ENCODE results near the gene DPF3. TPM values are rescaled to one million over a fixed set of nuclear protein-coding genes. Genes with fewer than 3 reads are reported as not detected.

Gene DPF3
- total and polyA plus RNA-seq, 12 donors = 0.91 to 6.0 (median 2.9) TPM

GRCh38 chr14:72812292-72812851, 81.5 kb downstream of the DPF3 start:
- Histone ChIP-seq H3K4me3 (no peak overlapping the region), H3K4me1 (replicated peaks in 1 of 2) (no peaks in the 10 kb centered on the region), H3K27ac (no peak overlapping the region), H3K27me3 (no peaks in the 10 kb centered on the region), H3K36me3 (replicated peaks in 1 of 2) (no peaks in the 10 kb centered on the region), H3K9me3 (replicated peaks in 1 of 3) (no peaks in the 10 kb centered on the region)
- intact Hi-C loops (cut with DNase I) = no loop called here
- TF ChIP-seq CTCF (IDR thresholded peaks at IDR 0.05) (no peak), POLR2A (IDR thresholded peaks at IDR 0.05) (no peak)
- DNase-seq = no peak
- 81 to 89% (median 87%) methylated on average over 15 to 17 of the region's 17 CpGs for WGBS, 4 donors

- Histone ChIP-seq H3K9me3 (replicated peaks in 1 of 3) (no peaks in the 10 kb centered on the region), H3K27ac (no peak overlapping the region), H3K4me3 (no peak overlapping the region), H3K36me3 (replicated peaks in 1 of 2) (no peaks in the 10 kb centered on the region), H3K4me1 (replicated peaks in 1 of 2) (no peaks in the 10 kb centered on the region), H3K27me3 (no peaks in the 10 kb centered on the region)
- 86 to 93% (median 90%) methylated on average over 6 to 8 of the region's 8 CpGs for WGBS, 4 donors
- no peak for DNase-seq
- intact Hi-C loops (cut with DNase I) = no loop called here
- TF ChIP-seq CTCF (IDR thresholded peaks at IDR 0.05) (no peak), POLR2A (IDR thresholded peaks at IDR 0.05) (no peak)
These were observed 83.7 kb downstream of the DPF3 start for GRCh38 chr14:72810201-72810600.

- Histone ChIP-seq H3K4me1 (replicated peaks in 1 of 2) (no peaks in the 10 kb centered on the region), H3K4me3 (no peak overlapping the region), H3K9me3 (replicated peaks in 1 of 3) (no peaks in the 10 kb centered on the region), H3K27me3 (no peaks in the 10 kb centered on the region), H3K27ac (no peak overlapping the region), H3K36me3 (replicated peaks in 1 of 2) (no peaks in the 10 kb centered on the region)
- intact Hi-C loops (cut with DNase I) = no loop called here
- TF ChIP-seq CTCF (IDR thresholded peaks at IDR 0.05) = no peak
- TF ChIP-seq POLR2A (IDR thresholded peaks at IDR 0.05) = no peak
- peak in 2 of 7 donors; percentile 19 to 20 for DNase-seq
- WGBS, 4 donors = 29 to 56% (median 51%) methylated on average over 3 to 6 of the region's 6 CpGs
These were observed 84.8 kb downstream of the DPF3 start for GRCh38 chr14:72809063-72809462.

- Histone ChIP-seq H3K36me3 (replicated peaks in 1 of 2) (no peaks in the 10 kb centered on the region), H3K9me3 (replicated peaks in 1 of 3) (no peaks in the 10 kb centered on the region), H3K4me1 (replicated peaks in 1 of 2) (no peaks in the 10 kb centered on the region), H3K27me3 (no peaks in the 10 kb centered on the region), H3K27ac (no peak overlapping the region), H3K4me3 (no peak overlapping the region)
- 72 to 90% (median 87%) methylated on average over 4 of the region's 4 CpGs for WGBS, 4 donors
- intact Hi-C loops (cut with DNase I) = no loop called here
- DNase-seq = no peak
- no peak for TF ChIP-seq CTCF (IDR thresholded peaks at IDR 0.05)
- TF ChIP-seq POLR2A (IDR thresholded peaks at IDR 0.05) = no peak
These were observed 85.3 kb downstream of the DPF3 start for GRCh38 chr14:72808564-72808963.

All from adrenal gland (tissue), 12 donors.